Small intestine (tissue), 7 donors: ENCODE data around the gene SYT12. TPM values are rescaled to one million over a fixed set of nuclear protein-coding genes. Genes with fewer than 3 reads are reported as not detected.

Source experiments
- DNase-seq, 2 donors: peaks; one replicate each; pipeline versions ENCODE4 v3.0.0 to v3.0.0-alpha.2; 2013
- FAIRE-seq: peaks from 2 replicates; lab custom pipeline; 2012; peaks lifted over from hg19 to GRCh38; lab: Jason Lieb, UNC
- H3K27ac ChIP-seq, 3 donors: one replicate each; pipeline ENCODE4 v1.5.1; 2013; ENCODE audit warnings: low read length in 2 of 3, mild to moderate bottlenecking in 2 of 3, control low read depth in 1 of 3, inconsistent platforms in 1 of 3, low read depth in 1 of 3, moderate library complexity in 1 of 3
- H3K27me3 ChIP-seq, 3 donors: one replicate each; pipeline ENCODE4 v1.6.1; 2013; ENCODE audit warnings: low read length in 3 of 3, inconsistent platforms in 1 of 3; ENCODE audit not compliant: control insufficient read depth in 3 of 3, insufficient read depth in 3 of 3
- H3K36me3 ChIP-seq, 3 donors: one replicate each; pipeline ENCODE4 v1.6.1; 2013; ENCODE audit warnings: low read length in 3 of 3, inconsistent platforms in 1 of 3, low read depth in 1 of 3, mild to moderate bottlenecking in 1 of 3, moderate library complexity in 1 of 3; ENCODE audit not compliant: control insufficient read depth in 3 of 3, insufficient read depth in 2 of 3
- H3K4me1 ChIP-seq, 3 donors: one replicate each; pipeline ENCODE4 v1.6.1; 2013; ENCODE audit warnings: low read length in 2 of 3, inconsistent platforms in 1 of 3, low read depth in 1 of 3, mild to moderate bottlenecking in 1 of 3, moderate library complexity in 1 of 3; ENCODE audit not compliant: control insufficient read depth in 3 of 3, insufficient read depth in 2 of 3
- H3K4me3 ChIP-seq, 3 donors: one replicate each; pipeline ENCODE4 v1.5.1; 2013; ENCODE audit warnings: low read length in 3 of 3, control low read depth in 1 of 3, inconsistent platforms in 1 of 3, low read depth in 1 of 3, mild to moderate bottlenecking in 1 of 3, moderate library complexity in 1 of 3
- H3K9me3 ChIP-seq, 2 donors: one replicate each; pipeline ENCODE4 v1.6.1; 2013; ENCODE audit warnings: low read depth in 1 of 2, low read length in 1 of 2; ENCODE audit not compliant: control insufficient read depth in 2 of 2, insufficient read depth in 1 of 2
- WGBS, 3 donors: extraction: QIAGEN DNeasy Blood & Tissue Kit; methylation state at CpG; one replicate each; pipeline ENCODE4 v1.1.7; 2013; 5-methylcytosine and 5-hydroxymethylcytosine counted together
- polyA plus RNA-seq, 4 donors: library from polyadenylated mRNA; stranded (reverse) in 3 of 4; unstranded in 1 of 4; fragments of 200-250 nt in 3 of 4; fragments of 120-200 nt in 1 of 4; gene quantifications; one replicate each; pipeline versions ENCODE4 v1.2.1 to v1.2.3, GENCODE V29; 2013
- donor health status: healthy with polysubstance abuse.
- donor health status: control.
- donor health status: control.
- donor health status: Bipolar disorder and iron deficiency.
- donor health status: healthy.

Gene SYT12
- polyA plus RNA-seq, 4 donors = 0.01 to 3.1 (median 0.25) TPM

DNA sequence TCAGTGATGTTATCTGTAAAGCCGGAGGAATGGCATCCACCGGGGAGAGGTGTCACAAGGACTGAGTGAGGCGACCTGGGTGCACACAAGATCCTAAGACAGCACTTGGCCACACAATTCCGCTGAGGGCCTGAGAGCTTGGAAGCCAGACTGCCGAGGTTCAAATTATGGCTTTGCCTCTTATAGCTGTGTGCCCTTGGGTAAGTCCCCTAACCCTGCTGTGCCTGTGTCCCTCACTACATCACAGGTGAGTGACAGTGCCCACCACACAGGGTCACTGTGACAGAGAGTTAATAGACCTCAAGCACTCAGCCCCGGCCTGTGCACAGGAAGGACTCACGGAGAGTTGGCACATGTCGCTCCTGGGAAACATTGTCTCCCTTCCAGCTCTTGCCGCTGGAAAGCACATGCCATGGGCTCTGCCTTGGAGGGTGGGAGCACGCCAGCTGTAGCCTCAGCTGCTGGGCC lies 34.3 kb downstream of the SYT12 start:
- FAIRE-seq (no peak), DNase-seq (no peak)
- H3K36me3 ChIP-seq = peaks cover 0 to 24% (median 0%) of the 10 kb centered on the region in 3 donors
- peaks cover 7 to 37% (median 8%) of the 10 kb centered on the region in 3 donors for H3K4me1 ChIP-seq
- peak overlapping the region in 1 of 3 donors; percentile 56 for H3K27ac ChIP-seq
- H3K9me3 ChIP-seq = no peaks in the 10 kb centered on the region
- H3K4me3 ChIP-seq = peak overlapping the region in 2 of 3 donors; percentile 57 to 67
- WGBS, 3 donors = 57 to 64% (median 60%) methylated on average over 10 of the region's 10 CpGs
- no peaks in the 10 kb centered on the region for H3K27me3 ChIP-seq

DNA sequence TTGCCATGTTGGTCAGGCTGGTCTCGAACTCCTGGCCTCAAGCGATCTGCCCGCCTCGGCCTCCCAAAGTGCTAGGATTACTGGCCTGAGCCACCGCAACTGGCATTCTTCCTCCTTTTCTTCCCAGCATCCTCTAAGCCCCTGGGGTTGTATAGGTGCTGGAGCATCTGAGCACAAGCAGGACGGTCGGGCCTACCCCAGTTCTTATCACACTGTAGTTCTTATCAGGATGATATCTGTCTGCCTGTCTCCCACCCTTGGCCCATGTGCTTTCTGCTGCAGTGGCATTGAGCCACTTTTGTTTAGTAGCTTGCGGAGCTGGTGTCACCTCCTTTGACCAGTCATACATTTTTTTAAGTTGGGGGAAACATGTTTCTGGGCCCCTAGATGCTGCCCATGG lies 35.6 kb downstream of the SYT12 start:
- FAIRE-seq (no peak), DNase-seq (no peak)
- H3K4me1 ChIP-seq = peaks cover 7 to 37% (median 8%) of the 10 kb centered on the region in 3 donors
- peaks cover 0 to 28% (median 0%) of the 10 kb centered on the region in 3 donors for H3K36me3 ChIP-seq
- H3K27me3 ChIP-seq = no peaks in the 10 kb centered on the region
- H3K4me3 ChIP-seq = no peak overlapping the region
- no peak overlapping the region for H3K27ac ChIP-seq
- no peaks in the 10 kb centered on the region for H3K9me3 ChIP-seq
- WGBS, 3 donors = 85 to 92% (median 87%) methylated on average over 8 of the region's 8 CpGs

DNA sequence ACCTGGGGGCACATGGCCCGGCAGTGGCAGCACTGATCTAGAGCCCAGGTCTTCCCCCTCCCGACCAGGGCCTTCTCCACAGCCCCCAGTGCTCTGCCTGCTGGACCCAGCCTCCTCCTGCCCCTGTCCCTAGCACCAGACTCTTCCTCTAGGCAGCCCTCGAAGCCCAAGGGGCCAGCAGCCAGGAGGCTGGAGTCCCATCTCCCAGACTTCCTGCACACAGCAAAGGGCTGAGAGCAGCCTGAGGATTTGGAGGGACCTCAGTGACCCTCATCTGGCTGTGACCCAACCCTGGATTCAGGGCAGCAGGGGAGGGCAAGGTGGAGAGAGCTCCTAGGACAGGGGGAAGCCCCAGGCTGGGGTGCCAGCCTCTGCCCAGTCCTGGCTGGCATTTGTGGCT lies 36.7 kb downstream of the SYT12 start:
- Histone ChIP-seq H3K4me1 (peaks cover 6 to 29% (median 7%) of the 10 kb centered on the region in 3 donors), H3K27me3 (no peaks in the 10 kb centered on the region), H3K4me3 (no peak overlapping the region), H3K9me3 (no peaks in the 10 kb centered on the region), H3K27ac (no peak overlapping the region), H3K36me3 (peaks cover 0 to 28% (median 0%) of the 10 kb centered on the region in 3 donors)
- WGBS, 3 donors = 75 to 81% (median 79%) methylated on average over 3 of the region's 3 CpGs
- FAIRE-seq = no peak
- DNase-seq = no peak

- no peak overlapping the region for H3K4me3 ChIP-seq
- H3K27ac ChIP-seq = no peak overlapping the region
- no peaks in the 10 kb centered on the region for H3K27me3 ChIP-seq
- peaks cover 6 to 26% (median 7%) of the 10 kb centered on the region in 3 donors for H3K4me1 ChIP-seq
- WGBS, 3 donors = 85 to 91% (median 88%) methylated on average over 7 of the region's 7 CpGs
- peaks cover 0 to 28% (median 0%) of the 10 kb centered on the region in 3 donors for H3K36me3 ChIP-seq
- DNase-seq (no peak), FAIRE-seq (no peak)
- no peaks in the 10 kb centered on the region for H3K9me3 ChIP-seq
Measured at GRCh38 chr11:67060111-67060522, 37.2 kb downstream of the SYT12 start.

- Histone ChIP-seq H3K27ac (no peak overlapping the region), H3K9me3 (no peaks in the 10 kb centered on the region), H3K36me3 (peaks cover 0 to 46% (median 0%) of the 10 kb centered on the region in 3 donors), H3K4me3 (no peak overlapping the region), H3K4me1 (peaks cover 0 to 4% (median 0%) of the 10 kb centered on the region in 3 donors), H3K27me3 (no peaks in the 10 kb centered on the region)
- DNase-seq = no peak
- WGBS, 3 donors = 69 to 82% (median 80%) methylated on average over 11 to 13 of the region's 13 CpGs
- FAIRE-seq = no peak
Measured at GRCh38 chr11:67062526-67063373, 39.8 kb downstream of the SYT12 start.

GRCh38 chr11:67066333-67066709 lies 43.4 kb downstream of the SYT12 start:
- no peaks in the 10 kb centered on the region for H3K9me3 ChIP-seq
- no peaks in the 10 kb centered on the region for H3K4me1 ChIP-seq
- no peak overlapping the region for H3K27ac ChIP-seq
- peaks cover 0 to 1% (median 0%) of the 10 kb centered on the region in 3 donors for H3K27me3 ChIP-seq
- DNase-seq = no peak
- no peak overlapping the region for H3K4me3 ChIP-seq
- WGBS, 3 donors = 88 to 91% (median 91%) methylated on average over 3 of the region's 3 CpGs
- FAIRE-seq = no peak
- H3K36me3 ChIP-seq = peaks cover 0 to 32% (median 0%) of the 10 kb centered on the region in 3 donors

GRCh38 chr11:67071420-67072284 lies 48.7 kb downstream of the SYT12 start:
- Histone ChIP-seq H3K4me3 (peak overlapping the region in 2 of 3 donors; percentile 6 to 8), H3K27ac (no peak overlapping the region), H3K9me3 (no peaks in the 10 kb centered on the region), H3K27me3 (peaks cover 0 to 2% (median 0%) of the 10 kb centered on the region in 3 donors), H3K4me1 (no peaks in the 10 kb centered on the region), H3K36me3 (peaks cover 0 to 25% (median 0%) of the 10 kb centered on the region in 3 donors)
- peak; percentile 66 to 89 for DNase-seq
- no peak for FAIRE-seq
- WGBS, 3 donors = 46 to 58% (median 54%) methylated on average over 43 to 53 of the region's 53 CpGs

- no peaks in the 10 kb centered on the region for H3K9me3 ChIP-seq
- H3K27me3 ChIP-seq = peaks cover 0 to 2% (median 0%) of the 10 kb centered on the region in 3 donors
- WGBS, 3 donors = 83 to 85% (median 83%) methylated on average over 11 of the region's 11 CpGs
- H3K27ac ChIP-seq = no peak overlapping the region
- peaks cover 0 to 18% (median 0%) of the 10 kb centered on the region in 3 donors for H3K36me3 ChIP-seq
- peaks cover 0 to 4% (median 0%) of the 10 kb centered on the region in 3 donors for H3K4me1 ChIP-seq
- FAIRE-seq (no peak), DNase-seq (no peak)
- no peak overlapping the region for H3K4me3 ChIP-seq
Measured at GRCh38 chr11:67072295-67072694, 49.4 kb downstream of the SYT12 start.
